DOHH2 (cell line): ENCODE data around the gene RGS4.

Source experiments
- H3F3A ChIP-seq: fragments of 200-600 bp; sonication (generic), shearing (Covaris generic); 2 replicates; pipeline ENCODE4 v1.6.0; 2016; ENCODE audit warnings: antibody characterized with exemption, mild to moderate bottlenecking; ENCODE audit not compliant: control insufficient read depth, insufficient read depth
- H3K27ac ChIP-seq: fragments of 200-600 bp; sonication (generic); 2 replicates; pipeline ENCODE4 v1.5.1; 2014; ENCODE audit warnings: low read depth, mild to moderate bottlenecking, low read length, moderate library complexity
- H3K27me3 ChIP-seq: fragments of 200-600 bp; sonication (generic); 2 replicates; pipeline ENCODE4 v1.6.1; 2014; ENCODE audit warnings: mild to moderate bottlenecking, low read length, mixed read lengths; ENCODE audit not compliant: control insufficient read depth
- H3K36me3 ChIP-seq: fragments of 200-600 bp; sonication (generic); 2 replicates; pipeline ENCODE4 v1.6.1; 2014; ENCODE audit warnings: mild to moderate bottlenecking, low read length, moderate library complexity, mixed read lengths; ENCODE audit not compliant: control insufficient read depth
- H3K4me1 ChIP-seq: fragments of 200-600 bp; sonication (generic); 2 replicates; pipeline ENCODE4 v1.6.1; 2014; ENCODE audit warnings: mild to moderate bottlenecking, low read length, mixed read lengths; ENCODE audit not compliant: control insufficient read depth
- H3K4me2 ChIP-seq: fragments of 200-600 bp; sonication (generic); 2 replicates; pipeline ENCODE4 v1.6.0; 2014; ENCODE audit warnings: mild to moderate bottlenecking, low read length, moderate library complexity
- H3K4me3 ChIP-seq: fragments of 200-600 bp; sonication (generic); 2 replicates; pipeline ENCODE4 v1.5.1; 2014; ENCODE audit warnings: mild to moderate bottlenecking, low read length, mixed read lengths
- H3K79me2 ChIP-seq: fragments of 200-600 bp; sonication (generic); 2 replicates; pipeline ENCODE4 v1.6.1; 2014; ENCODE audit warnings: mild to moderate bottlenecking, low read length, mixed read lengths; ENCODE audit not compliant: control insufficient read depth
- H3K9me2 ChIP-seq: fragments of 200-600 bp; sonication (generic); replicated peaks from 2 replicates; pipeline ENCODE4 v1.6.1; 2014; ENCODE audit warnings: mild to moderate bottlenecking, low read length, mixed read lengths; ENCODE audit not compliant: control insufficient read depth
- H3K9me3 ChIP-seq: fragments of 200-600 bp; sonication (generic); 2 replicates; pipeline ENCODE4 v1.6.1; 2014; ENCODE audit warnings: antibody characterized with exemption, low read length, mixed read lengths; ENCODE audit not compliant: control insufficient read depth, insufficient read depth
- H4K20me1 ChIP-seq: fragments of 200-600 bp; sonication (generic); 2 replicates; pipeline ENCODE4 v1.6.0; 2014; ENCODE audit warnings: low read depth, mild to moderate bottlenecking, antibody characterized with exemption, low read length, moderate library complexity; ENCODE audit not compliant: control insufficient read depth, insufficient read depth
- EZH2phosphoT487 ChIP-seq: fragments of 200-600 bp; sonication (generic); IDR thresholded peaks from 2 replicates; pipeline ENCODE4 v1.6.1; 2017; ENCODE audit warnings: borderline replicate concordance, mild to moderate bottlenecking, antibody characterized with exemption, low read length, moderate library complexity, mixed read lengths
- TF ChIP-seq, protein P1 (sequence below): fragments of 200-600 bp; sonication (generic); IDR thresholded peaks from one replicate; pipeline ENCODE4 v1.5.1; 2014; ENCODE audit warnings: antibody characterized with exemption, mild to moderate bottlenecking, low read depth, low read length; ENCODE audit not compliant: poor library complexity, severe bottlenecking

The RGS4 gene

GRCh38 chr1:163069655-163070277, 605 bp downstream of the RGS4 start:
- Histone ChIP-seq H3F3A (no peaks in the 10 kb centered on the region), H3K4me1 (no peaks in the 10 kb centered on the region), H3K4me3 (no peak overlapping the region), H3K9me2 (no peaks in the 10 kb centered on the region), H3K4me2 (no peak overlapping the region), H3K36me3 (no peaks in the 10 kb centered on the region), H3K9me3 (no peaks in the 10 kb centered on the region), H4K20me1 (no peaks in the 10 kb centered on the region), H3K27me3 (peaks cover 5% of the 10 kb centered on the region; the same call in 1 of the 2 replicates), H3K79me2 (no peaks in the 10 kb centered on the region), H3K27ac (no peak overlapping the region)
- TF ChIP-seq EZH2phosphoT487, result no peak
- TF ChIP-seq, protein P1, sequence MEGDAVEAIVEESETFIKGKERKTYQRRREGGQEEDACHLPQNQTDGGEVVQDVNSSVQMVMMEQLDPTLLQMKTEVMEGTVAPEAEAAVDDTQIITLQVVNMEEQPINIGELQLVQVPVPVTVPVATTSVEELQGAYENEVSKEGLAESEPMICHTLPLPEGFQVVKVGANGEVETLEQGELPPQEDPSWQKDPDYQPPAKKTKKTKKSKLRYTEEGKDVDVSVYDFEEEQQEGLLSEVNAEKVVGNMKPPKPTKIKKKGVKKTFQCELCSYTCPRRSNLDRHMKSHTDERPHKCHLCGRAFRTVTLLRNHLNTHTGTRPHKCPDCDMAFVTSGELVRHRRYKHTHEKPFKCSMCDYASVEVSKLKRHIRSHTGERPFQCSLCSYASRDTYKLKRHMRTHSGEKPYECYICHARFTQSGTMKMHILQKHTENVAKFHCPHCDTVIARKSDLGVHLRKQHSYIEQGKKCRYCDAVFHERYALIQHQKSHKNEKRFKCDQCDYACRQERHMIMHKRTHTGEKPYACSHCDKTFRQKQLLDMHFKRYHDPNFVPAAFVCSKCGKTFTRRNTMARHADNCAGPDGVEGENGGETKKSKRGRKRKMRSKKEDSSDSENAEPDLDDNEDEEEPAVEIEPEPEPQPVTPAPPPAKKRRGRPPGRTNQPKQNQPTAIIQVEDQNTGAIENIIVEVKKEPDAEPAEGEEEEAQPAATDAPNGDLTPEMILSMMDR, result no peak

- H3K4me1 ChIP-seq, result no peaks in the 10 kb centered on the region
- no peaks in the 10 kb centered on the region for H3F3A ChIP-seq
- H3K79me2 ChIP-seq, result no peaks in the 10 kb centered on the region
- no peak overlapping the region for H3K27ac ChIP-seq
- H4K20me1 ChIP-seq, result no peaks in the 10 kb centered on the region
- TF ChIP-seq, protein P1, result peak; percentile 71
- no peak for TF ChIP-seq EZH2phosphoT487
- H3K9me2 ChIP-seq, result no peaks in the 10 kb centered on the region
- peaks cover 6% of the 10 kb centered on the region; the same call in 1 of the 2 replicates for H3K27me3 ChIP-seq
- no peak overlapping the region for H3K4me2 ChIP-seq
- H3K4me3 ChIP-seq, result no peak overlapping the region
- H3K9me3 ChIP-seq, result no peaks in the 10 kb centered on the region
- H3K36me3 ChIP-seq, result no peaks in the 10 kb centered on the region
These were observed 2.5 kb downstream of the RGS4 start for GRCh38 chr1:163071405-163072255.

DNA sequence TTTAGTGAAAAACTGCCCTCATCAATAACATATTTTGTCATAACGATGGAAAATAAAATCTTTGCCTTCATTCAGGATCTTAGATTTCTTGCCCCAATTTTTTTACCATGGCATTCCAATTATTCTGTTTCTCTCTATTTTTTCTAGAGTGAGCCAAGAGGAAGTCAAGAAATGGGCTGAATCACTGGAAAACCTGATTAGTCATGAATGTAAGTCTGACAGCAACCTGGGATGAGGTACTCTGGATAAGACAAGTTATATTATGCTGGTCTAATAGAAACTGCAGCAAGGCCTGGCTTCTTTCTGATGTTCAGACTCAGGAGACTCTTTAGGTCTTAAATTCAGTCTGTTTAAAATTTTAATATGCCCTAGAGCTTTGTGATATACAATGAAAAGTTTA, 3.5 kb downstream of the RGS4 start:
- H3K36me3 ChIP-seq, result no peaks in the 10 kb centered on the region
- no peak overlapping the region for H3K4me2 ChIP-seq
- no peak overlapping the region for H3K4me3 ChIP-seq
- peaks cover 9% of the 10 kb centered on the region; the same call in 1 of the 2 replicates for H3K27me3 ChIP-seq
- H4K20me1 ChIP-seq, result no peaks in the 10 kb centered on the region
- TF ChIP-seq EZH2phosphoT487, result no peak
- TF ChIP-seq, protein P1, result no peak
- H3K9me3 ChIP-seq, result no peaks in the 10 kb centered on the region
- no peaks in the 10 kb centered on the region for H3K79me2 ChIP-seq
- no peak overlapping the region for H3K27ac ChIP-seq
- no peaks in the 10 kb centered on the region for H3K4me1 ChIP-seq
- no peaks in the 10 kb centered on the region for H3F3A ChIP-seq
- H3K9me2 ChIP-seq, result no peaks in the 10 kb centered on the region
